ENCODE results near the gene RALY.
A peak's percentile ranks its signal among the peaks of the same experiment; 100 is the strongest.

Gene RALY

DNA sequence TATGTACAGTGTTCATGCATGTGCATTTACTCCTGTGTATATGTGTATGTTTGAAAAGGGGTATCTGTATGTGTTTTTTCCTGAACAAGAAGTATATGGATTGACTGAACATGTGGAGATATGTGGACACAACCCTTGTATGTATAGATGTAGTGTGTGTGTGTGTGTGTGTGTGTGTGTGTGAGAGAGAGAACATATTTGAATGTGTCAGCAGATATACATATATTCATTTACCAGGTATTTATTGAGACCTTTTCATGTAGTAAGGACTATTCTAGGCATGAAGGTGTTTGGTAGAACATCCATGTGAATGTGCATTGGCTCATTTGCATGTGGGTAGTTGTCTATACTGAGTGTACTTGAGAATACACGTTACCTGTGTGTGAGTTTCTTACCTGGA lies 79.1 kb downstream of the RALY start:
- H3K4me3 ChIP-seq (ENCODE audit: low read depth, low read length): no peak overlapping the region
- no peak for TF ChIP-seq CTCF (conservative IDR thresholded peaks at IDR 0.05; ENCODE audit: low read depth, low read length)
- DNase-seq (ENCODE audit: low read depth): no peak

DNA sequence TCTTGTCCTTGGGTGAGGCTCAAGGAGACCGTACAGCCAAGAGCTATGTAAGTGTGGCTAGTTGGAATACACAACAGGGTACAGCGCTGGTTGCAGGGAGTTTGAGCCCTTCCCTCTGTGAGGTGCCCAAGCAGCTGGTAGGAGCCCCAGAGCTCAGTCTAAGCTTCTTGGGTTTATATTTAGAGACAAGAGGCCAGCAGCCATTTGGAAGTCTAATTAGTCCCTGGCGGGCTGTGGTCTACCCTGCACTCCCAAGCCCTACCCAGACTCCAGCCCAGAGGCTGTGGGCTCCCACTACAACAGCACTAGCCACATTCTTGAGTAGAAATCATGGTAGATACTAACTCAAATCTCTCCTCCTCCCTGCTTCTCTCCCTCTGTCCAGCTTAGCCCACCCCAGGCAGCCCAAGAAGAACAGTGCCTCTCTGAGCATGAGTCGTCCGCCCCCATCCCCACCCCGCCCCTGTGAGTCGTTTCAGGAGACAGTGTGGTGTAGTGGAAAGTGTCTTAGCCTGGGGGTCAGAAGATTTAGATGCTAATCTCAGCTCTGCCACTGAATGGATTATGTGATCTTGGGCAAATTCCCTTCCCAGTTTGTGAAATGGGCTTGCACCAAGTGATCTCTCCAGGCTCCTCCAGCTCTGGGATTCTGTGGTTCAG lies 80.5 kb downstream of the RALY start:
- DNase-seq (ENCODE audit: low read depth): no peak
- no peak for TF ChIP-seq CTCF (conservative IDR thresholded peaks at IDR 0.05; ENCODE audit: low read depth, low read length)
- H3K4me3 ChIP-seq (ENCODE audit: low read depth, low read length): no peak overlapping the region

DNA sequence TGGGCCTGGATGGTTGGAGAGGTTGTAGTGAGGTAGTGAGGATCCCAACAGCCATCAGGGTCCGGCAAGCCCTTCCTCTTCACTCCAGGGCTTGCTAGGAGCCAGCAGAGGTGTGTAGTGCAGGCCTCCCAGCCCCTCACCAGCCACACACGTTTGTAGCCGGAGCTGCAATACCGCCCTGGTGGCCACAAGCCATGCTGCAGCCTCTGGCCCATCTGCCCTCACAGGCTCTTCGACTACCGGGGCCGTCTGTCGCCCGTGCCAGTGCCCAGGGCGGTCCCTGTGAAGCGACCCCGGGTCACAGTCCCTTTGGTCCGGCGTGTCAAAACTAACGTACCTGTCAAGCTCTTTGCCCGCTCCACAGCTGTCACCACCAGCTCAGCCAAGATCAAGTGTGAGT lies 81.9 kb downstream of the RALY start:
- DNase-seq (ENCODE audit: low read depth): no peak
- H3K4me3 ChIP-seq (ENCODE audit: low read depth, low read length): no peak overlapping the region
- peak; percentile 15 for TF ChIP-seq CTCF (conservative IDR thresholded peaks at IDR 0.05; ENCODE audit: low read depth, low read length)

- TF ChIP-seq CTCF (conservative IDR thresholded peaks at IDR 0.05; ENCODE audit: low read depth, low read length): no peak
- no peak overlapping the region for H3K4me3 ChIP-seq (ENCODE audit: low read depth, low read length)
Observed at GRCh38 chr20:34076952-34077351, 83.2 kb downstream of the RALY start.

GRCh38 chr20:34078540-34078939 lies 84.8 kb downstream of the RALY start:
- no peak for TF ChIP-seq CTCF (conservative IDR thresholded peaks at IDR 0.05; ENCODE audit: low read depth, low read length)
- DNase-seq (ENCODE audit: low read depth): no peak
- H3K4me3 ChIP-seq (ENCODE audit: low read depth, low read length): no peak overlapping the region

More at GRCh38 chr20:34076952-34077351, 83.2 kb downstream of the RALY start:
- DNase-seq (ENCODE audit: low read depth): no peak

GRCh38 chr20:34079818-34080217 lies 86.1 kb downstream of the RALY start:
- no peak for TF ChIP-seq CTCF (conservative IDR thresholded peaks at IDR 0.05; ENCODE audit: low read depth, low read length)
- DNase-seq (ENCODE audit: low read depth): no peak
- H3K4me3 ChIP-seq (ENCODE audit: low read depth, low read length): no peak overlapping the region

GRCh38 chr20:34082232-34082887 lies 88.6 kb downstream of the RALY start:
- DNase-seq (ENCODE audit: low read depth): no peak
- H3K4me3 ChIP-seq (ENCODE audit: low read depth, low read length): no peak overlapping the region
- no peak for TF ChIP-seq CTCF (conservative IDR thresholded peaks at IDR 0.05; ENCODE audit: low read depth, low read length)

All from choroid plexus epithelial cell (primary cell).